AG04450 (cell line): ENCODE measurements around the gene SMTN. TPM values are rescaled to one million over a fixed set of nuclear protein-coding genes. Genes with fewer than 3 reads are reported as not detected.

Experiments
- CTCF ChIA-PET: fragments of 300-600, 350-600 bp; formaldehyde crosslinking; extraction: SDS; loops from one replicate; lab custom pipeline; 2022; ENCODE audit warnings: antibody characterized with exemption, inconsistent platforms; lab: Charles Lee
- POLR2A ChIA-PET: fragments of 350-600 bp; formaldehyde crosslinking; extraction: SDS; loops from one replicate; lab custom pipeline; 2021; ENCODE audit warnings: antibody characterized with exemption, inconsistent platforms; lab: Yijun Ruan, JAX
- DNase-seq: peaks from one replicate; pipeline ENCODE4 v3.0.0-alpha.2; 2011; ENCODE audit warnings: low read depth, low spot score
- H3K27ac ChIP-seq: one replicate; pipeline ENCODE4 v1.5.1; 2012; ENCODE audit warnings: low read depth, low read length, control low read depth
- H3K27me3 ChIP-seq: one replicate; pipeline ENCODE4 v1.6.0; 2012; ENCODE audit warnings: low read length; ENCODE audit not compliant: control insufficient read depth, insufficient read depth
- H3K4me3 ChIP-seq: 2 replicates; pipeline ENCODE4 v1.5.1; 2011; ENCODE audit warnings: mild to moderate bottlenecking, low read depth, low read length, control low read depth
- H3K9me3 ChIP-seq: 2 replicates; pipeline ENCODE4 v1.5.1; 2012; ENCODE audit warnings: low read length; ENCODE audit not compliant: control insufficient read depth, insufficient read depth
- CTCF ChIP-seq: IDR thresholded peaks from 2 replicates; pipeline ENCODE4 v1.5.1; 2011; ENCODE audit warnings: low read depth, low read length, control low read depth, inconsistent platforms
- polyA plus RNA-seq: library from polyadenylated mRNA; depleted of rRNA; stranded (reverse); fragments of >200 nt; gene quantifications from 2 replicates; pipeline ENCODE4 v1.2.3, GENCODE V29; 2011

Gene SMTN
- polyA plus RNA-seq, 1 experiment: 14.1 TPM

- ChIA-PET POLR2A (interaction anchor here (2.0 kb wide), 1 partner anchor 13 kb away, joined by 7 read pairs; no protein-coding TSS in a partner anchor), CTCF (interaction anchor here (0.8 to 0.9 kb wide), 2 partner anchors 9 to 13 kb away, joined by 4 read pairs; partner anchors contain the start of gene SELENOM)
- Histone ChIP-seq H3K9me3 (no peaks in the 10 kb centered on the region; the same call in 1 of the 2 replicates), H3K27me3 (no peaks in the 10 kb centered on the region), H3K4me3 (no peak overlapping the region), H3K27ac (no peak overlapping the region)
- TF ChIP-seq CTCF: no peak
- no peak for DNase-seq
Observed at GRCh38 chr22:31097941-31098631, 17.0 kb downstream of the SMTN start.

- H3K27me3 ChIP-seq: no peaks in the 10 kb centered on the region
- DNase-seq: no peak
- no peak overlapping the region for H3K4me3 ChIP-seq
- CTCF ChIA-PET: interaction anchor here (0.9 to 1.4 kb wide), 3 partner anchors 9 to 50 kb away, joined by 3 to 5 read pairs (median 4); partner anchors contain the start of gene SELENOM
- no peak overlapping the region for H3K27ac ChIP-seq
- no peak for TF ChIP-seq CTCF
- no peaks in the 10 kb centered on the region; the same call in 1 of the 2 replicates for H3K9me3 ChIP-seq
- POLR2A ChIA-PET: interaction anchor here (1.3 to 2.0 kb wide), 2 partner anchors 9 to 14 kb away, joined by 4 to 7 read pairs; partner anchors contain the start of gene SELENOM
Observed at GRCh38 chr22:31098632-31099110, 17.6 kb downstream of the SMTN start.

GRCh38 chr22:31099386-31099785 lies 18.3 kb downstream of the SMTN start:
- TF ChIP-seq CTCF: no peak
- Histone ChIP-seq H3K9me3 (no peaks in the 10 kb centered on the region; the same call in 1 of the 2 replicates), H3K27me3 (no peaks in the 10 kb centered on the region), H3K4me3 (no peak overlapping the region), H3K27ac (peak overlapping the region; percentile 39)
- no peak for DNase-seq
- ChIA-PET POLR2A (interaction anchor here (1.3 to 2.0 kb wide), 2 partner anchors 8 to 14 kb away, joined by 4 to 7 read pairs; partner anchors contain the start of gene SELENOM), CTCF (interaction anchor here (0.9 to 1.4 kb wide), 3 partner anchors 8 to 151 kb away, joined by 3 to 5 read pairs (median 3); partner anchors contain the start of gene SELENOM)

- ChIA-PET CTCF (interaction anchor here (0.9 to 1.4 kb wide), 2 partner anchors 8 to 152 kb away, joined by 3 to 5 read pairs; partner anchors contain the start of gene SELENOM), POLR2A (interaction anchor here (1.3 to 2.0 kb wide), 2 partner anchors 7 to 15 kb away, joined by 4 to 7 read pairs; partner anchors contain the start of gene SELENOM)
- Histone ChIP-seq H3K4me3 (no peak overlapping the region), H3K9me3 (no peaks in the 10 kb centered on the region; the same call in 1 of the 2 replicates), H3K27ac (peak overlapping the region; percentile 47), H3K27me3 (no peaks in the 10 kb centered on the region)
- TF ChIP-seq CTCF: no peak
- no peak for DNase-seq
Observed at GRCh38 chr22:31099841-31100761, 19.0 kb downstream of the SMTN start.
